ENCODE results near the gene SLC6A6. TPM values are rescaled to one million over a fixed set of nuclear protein-coding genes. Genes with fewer than 3 reads are reported as not detected.

Gene SLC6A6
- total RNA-seq, 1 donor from 2014 or later, result 49.3 TPM

DNA sequence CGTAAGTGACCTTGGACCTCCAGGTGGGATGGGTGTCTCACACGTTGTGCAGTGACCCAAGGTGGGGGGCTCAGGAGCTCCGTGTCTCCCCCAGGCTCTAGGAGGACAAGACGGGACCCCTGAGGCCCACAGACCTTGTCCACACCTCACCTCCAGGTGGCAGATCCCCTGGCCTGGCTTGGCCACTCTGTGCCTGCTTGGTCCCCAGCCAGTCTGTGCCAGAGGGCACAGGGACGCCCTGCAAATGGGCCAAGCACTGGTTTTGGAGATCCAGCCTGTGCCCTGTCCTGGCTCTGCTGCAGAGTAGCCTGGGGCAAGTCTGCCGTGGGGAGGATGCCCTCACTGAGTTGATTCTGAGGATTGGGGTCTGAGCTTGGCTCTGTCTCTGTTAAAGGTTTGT, 14.0 kb downstream of the SLC6A6 start:
- no peak for DNase-seq (ENCODE audit: low spot score)

DNA sequence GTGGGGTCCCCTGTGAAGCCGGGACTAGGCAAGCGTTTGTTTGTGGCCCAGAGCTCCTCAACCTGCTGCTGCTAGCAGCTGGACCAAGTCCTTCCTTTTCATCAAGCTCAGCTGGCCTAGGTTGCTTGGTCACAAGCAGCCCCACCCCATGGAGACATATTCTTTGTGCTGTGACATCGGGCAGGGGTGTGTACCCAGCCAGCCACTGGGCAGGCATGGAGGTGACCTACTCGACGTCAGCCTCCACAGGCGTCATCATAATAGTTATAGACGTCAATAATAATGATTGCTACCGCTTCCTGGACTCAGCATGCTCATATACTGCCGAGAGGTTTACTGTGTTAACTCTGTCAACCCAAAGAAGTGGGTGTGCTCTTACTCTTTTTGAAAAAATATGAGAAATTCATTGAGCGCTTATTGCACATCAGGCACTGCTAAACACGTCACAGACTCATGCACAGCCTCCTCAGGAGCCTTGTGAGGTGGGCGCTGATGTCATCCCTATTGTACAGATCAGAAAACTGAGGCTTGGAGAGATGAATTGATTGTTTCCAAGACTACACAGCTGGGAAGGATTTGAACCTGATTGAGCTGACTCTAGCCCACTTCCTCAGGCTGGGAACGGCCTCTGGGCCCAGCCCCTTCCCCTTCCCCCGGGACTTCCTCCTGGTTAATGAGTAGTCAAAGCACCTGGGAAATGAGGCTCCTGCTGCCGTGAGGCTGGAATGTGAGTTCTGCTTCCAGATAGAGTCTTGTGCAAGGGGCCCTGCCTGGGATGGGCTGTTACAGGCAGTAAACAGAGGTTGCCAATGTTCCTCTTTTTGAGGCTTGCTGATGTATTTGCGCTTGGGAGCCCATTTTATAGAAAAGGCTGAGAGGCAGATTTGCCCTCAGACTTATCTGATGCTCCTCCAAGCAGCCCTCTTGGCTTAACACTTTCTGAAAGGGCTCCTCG, 16.2 kb downstream of the SLC6A6 start:
- DNase-seq (ENCODE audit: low spot score), result no peak

GRCh38 chr3:14422016-14422963, 19.9 kb downstream of the SLC6A6 start:
- DNase-seq (ENCODE audit: low spot score), result no peak

DNA sequence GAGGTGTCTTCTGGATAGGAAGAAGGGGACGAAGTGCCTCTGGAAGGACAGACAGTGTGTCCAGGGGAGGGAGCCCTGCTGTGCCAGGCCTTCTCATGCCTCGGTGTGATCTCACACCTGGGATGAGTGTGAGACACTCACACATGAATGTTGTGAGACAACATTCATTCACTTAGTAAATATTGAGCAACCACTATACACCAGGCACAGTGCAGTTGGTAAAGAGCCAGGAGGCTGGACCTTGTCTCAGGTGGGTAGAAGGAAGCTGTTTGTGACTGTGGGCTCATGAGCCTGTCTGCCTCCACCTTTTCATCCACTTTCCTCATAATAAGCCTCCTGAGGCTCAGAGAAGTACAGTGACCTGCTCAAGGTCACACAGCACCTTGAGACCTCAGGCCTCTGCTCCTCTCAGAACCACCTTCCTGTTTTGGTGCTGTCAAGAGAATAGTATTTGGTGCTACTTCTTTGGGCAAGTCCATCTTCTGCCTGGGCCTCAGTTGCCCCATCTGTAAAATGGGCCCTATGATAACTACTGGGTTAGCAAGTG, 20.9 kb downstream of the SLC6A6 start:
- DNase-seq (ENCODE audit: low spot score), result no peak

- DNase-seq (ENCODE audit: low spot score), result no peak
Observed at GRCh38 chr3:14423963-14424362, 21.6 kb downstream of the SLC6A6 start.

- no peak for DNase-seq (ENCODE audit: low spot score)
Observed at GRCh38 chr3:14424711-14425580, 22.5 kb downstream of the SLC6A6 start.

GRCh38 chr3:14425581-14426304, 23.3 kb downstream of the SLC6A6 start:
- no peak for DNase-seq (ENCODE audit: low spot score)

DNA sequence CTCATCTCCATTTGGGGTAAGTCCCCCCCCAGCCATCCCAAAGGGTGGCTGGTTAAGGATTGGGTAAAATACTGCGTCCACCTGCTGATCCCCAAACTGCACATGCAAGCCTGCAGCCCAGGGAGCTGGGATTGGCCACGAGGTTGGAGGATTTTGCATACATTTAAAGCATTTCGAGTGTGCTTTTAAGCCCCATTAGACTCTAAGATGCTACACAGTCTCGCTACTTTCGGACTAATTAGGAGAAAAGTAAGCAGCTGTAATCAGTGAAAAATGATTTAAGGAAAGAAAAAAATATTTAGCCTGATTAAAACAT, 23.9 kb downstream of the SLC6A6 start:
- no peak for DNase-seq (ENCODE audit: low spot score)

- no peak for DNase-seq (ENCODE audit: low spot score)
Observed at GRCh38 chr3:14428087-14429033, 26.0 kb downstream of the SLC6A6 start.

DNA sequence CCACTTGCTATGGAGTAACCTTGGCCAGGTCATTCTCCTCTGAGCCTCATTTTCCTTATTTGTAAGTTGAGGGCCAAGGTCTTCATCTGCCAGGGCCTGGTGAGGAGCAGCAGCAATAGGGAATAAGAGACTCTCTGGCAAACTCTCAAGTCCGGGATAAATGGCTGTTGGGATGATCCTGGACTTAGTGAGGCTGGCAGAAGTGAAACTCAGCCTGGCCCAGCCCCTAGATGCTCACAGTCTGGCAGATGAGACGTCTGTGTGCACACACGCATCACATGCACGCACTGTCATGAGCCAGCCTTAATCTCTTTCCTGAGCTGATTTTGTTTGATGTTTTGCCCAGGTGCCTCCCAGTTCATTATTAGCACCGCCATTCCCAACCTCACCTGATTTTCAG, 26.8 kb downstream of the SLC6A6 start:
- DNase-seq (ENCODE audit: low spot score), result no peak

DNA sequence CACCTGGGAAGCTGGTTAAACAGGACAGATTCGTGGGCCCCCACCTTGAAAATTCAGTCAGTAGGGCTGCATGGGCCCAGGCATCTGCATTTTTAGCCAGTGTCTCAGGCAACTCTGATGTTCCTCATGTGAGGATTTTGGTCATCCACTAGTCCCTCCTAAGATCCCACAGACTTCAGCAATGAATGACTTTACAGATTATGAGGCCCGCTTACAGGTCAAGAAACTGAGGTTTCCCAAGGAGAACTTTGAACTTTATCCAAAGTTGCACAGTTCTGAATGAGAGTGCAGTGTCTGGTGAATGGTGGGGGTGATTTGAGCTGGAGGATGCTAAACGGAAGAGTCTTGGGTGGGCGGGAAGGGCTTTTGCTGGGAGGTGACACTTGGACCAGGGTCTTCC, 27.2 kb downstream of the SLC6A6 start:
- no peak for DNase-seq (ENCODE audit: low spot score)

GRCh38 chr3:14430053-14430452, 27.6 kb downstream of the SLC6A6 start:
- no peak for DNase-seq (ENCODE audit: low spot score)

DNA sequence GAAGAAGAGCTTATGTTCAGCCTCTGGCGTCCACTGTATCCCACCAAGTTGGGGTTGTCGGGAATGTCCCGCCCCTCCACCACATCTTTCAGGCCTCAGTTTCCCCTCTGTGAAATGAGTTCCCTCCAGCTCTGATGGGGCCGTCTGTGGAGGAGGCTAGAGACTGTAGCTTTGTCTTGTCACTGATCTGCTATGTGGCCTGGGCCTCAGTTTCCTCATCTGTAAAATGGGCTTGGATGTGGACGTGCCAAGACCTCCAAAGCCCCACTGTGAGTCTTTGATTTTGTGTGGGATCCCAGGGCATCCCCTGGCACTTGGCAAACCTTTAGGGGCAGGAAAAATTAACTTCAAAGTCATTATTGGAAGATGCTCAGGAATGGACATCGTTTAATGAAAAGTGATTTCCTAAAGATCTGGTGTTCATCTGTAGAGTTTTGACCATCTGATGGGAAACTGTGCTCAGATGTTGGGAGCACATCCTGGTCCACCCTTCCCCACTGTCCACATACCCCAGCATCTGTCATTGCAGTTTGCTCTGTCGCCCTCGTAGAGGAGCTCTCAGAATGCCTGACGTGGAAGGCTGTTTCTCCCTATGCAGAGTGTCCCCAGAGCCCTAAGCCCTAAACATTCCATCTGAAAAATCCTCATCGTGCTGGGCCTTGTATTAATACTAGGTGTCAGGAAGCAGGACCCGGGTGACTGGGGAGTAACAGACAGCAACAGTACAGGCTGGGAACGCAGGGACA, 28.5 kb downstream of the SLC6A6 start:
- DNase-seq (ENCODE audit: low spot score), result no peak

- no peak for DNase-seq (ENCODE audit: low spot score)
Observed at GRCh38 chr3:14431452-14431916, 29.1 kb downstream of the SLC6A6 start.

- peak; percentile 92 for DNase-seq (ENCODE audit: low spot score)
Observed at GRCh38 chr3:14431917-14432834, 29.8 kb downstream of the SLC6A6 start.

DNA sequence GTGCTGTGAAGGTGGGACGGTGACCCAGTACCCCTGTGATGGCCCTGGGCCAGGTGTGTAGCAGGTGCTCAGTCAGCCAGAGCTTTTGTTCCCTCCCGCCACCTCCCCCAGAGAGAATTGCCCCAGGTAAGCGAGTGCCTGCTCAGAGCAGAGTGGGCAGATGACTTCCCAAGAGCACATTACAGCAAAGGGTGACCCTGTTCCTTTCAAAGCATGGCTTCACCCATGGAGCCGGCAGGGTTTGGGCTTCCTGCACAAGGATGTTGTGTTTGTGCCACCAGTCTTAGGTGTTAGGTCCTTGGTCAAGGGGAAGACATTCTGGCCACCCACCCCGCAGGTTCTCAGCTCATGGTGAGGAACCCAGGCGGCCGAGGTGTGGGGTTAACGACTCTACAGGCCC, 30.7 kb downstream of the SLC6A6 start:
- DNase-seq (ENCODE audit: low spot score), result no peak

DNA sequence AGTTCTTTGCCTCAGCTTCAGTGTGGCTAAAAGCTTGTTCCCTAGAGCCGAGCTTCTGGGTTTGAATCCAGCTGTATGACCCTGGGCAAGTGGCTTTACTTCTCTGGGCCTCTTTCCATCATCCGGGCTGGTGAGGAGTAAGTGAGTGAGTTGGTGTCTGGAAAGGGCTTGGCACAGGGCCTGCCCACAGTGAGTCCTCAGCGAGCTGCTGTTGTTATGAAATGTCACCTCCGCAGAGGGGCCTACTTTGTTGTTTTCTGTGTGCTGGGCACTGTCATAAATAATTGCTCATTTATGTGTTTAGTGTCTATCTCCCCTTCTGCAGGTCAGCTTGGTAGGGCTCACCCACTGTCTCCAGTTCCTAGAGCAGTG, 31.7 kb downstream of the SLC6A6 start:
- DNase-seq (ENCODE audit: low spot score), result no peak

Data from mesenteric fat pad (tissue), 1 donor.